ENCODE measurements around the gene ASPN.

DNA sequence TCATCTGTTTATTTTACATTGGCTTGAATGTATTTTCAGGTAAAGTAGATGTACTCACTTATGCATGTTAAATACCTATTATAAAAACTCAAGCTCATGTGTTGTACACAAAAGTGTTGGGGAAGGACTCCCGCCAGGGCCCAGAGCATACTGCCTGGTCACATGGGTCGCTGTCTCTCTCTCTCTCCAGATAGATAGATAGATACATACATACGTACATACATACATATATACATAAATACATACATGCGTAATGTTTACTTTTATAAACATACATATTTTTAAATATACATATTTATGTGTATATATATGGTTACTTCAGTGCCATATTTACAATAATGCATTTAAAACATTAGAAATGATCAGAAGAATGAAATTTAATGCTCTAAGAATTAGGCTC is 24.7 kb downstream of the ASPN start:
- TF ChIP-seq, protein P1, sequence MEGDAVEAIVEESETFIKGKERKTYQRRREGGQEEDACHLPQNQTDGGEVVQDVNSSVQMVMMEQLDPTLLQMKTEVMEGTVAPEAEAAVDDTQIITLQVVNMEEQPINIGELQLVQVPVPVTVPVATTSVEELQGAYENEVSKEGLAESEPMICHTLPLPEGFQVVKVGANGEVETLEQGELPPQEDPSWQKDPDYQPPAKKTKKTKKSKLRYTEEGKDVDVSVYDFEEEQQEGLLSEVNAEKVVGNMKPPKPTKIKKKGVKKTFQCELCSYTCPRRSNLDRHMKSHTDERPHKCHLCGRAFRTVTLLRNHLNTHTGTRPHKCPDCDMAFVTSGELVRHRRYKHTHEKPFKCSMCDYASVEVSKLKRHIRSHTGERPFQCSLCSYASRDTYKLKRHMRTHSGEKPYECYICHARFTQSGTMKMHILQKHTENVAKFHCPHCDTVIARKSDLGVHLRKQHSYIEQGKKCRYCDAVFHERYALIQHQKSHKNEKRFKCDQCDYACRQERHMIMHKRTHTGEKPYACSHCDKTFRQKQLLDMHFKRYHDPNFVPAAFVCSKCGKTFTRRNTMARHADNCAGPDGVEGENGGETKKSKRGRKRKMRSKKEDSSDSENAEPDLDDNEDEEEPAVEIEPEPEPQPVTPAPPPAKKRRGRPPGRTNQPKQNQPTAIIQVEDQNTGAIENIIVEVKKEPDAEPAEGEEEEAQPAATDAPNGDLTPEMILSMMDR (IDR thresholded peaks at IDR 0.05; ENCODE audit: poor library complexity, severe bottlenecking), result no peak
- TF ChIP-seq, protein P2, sequence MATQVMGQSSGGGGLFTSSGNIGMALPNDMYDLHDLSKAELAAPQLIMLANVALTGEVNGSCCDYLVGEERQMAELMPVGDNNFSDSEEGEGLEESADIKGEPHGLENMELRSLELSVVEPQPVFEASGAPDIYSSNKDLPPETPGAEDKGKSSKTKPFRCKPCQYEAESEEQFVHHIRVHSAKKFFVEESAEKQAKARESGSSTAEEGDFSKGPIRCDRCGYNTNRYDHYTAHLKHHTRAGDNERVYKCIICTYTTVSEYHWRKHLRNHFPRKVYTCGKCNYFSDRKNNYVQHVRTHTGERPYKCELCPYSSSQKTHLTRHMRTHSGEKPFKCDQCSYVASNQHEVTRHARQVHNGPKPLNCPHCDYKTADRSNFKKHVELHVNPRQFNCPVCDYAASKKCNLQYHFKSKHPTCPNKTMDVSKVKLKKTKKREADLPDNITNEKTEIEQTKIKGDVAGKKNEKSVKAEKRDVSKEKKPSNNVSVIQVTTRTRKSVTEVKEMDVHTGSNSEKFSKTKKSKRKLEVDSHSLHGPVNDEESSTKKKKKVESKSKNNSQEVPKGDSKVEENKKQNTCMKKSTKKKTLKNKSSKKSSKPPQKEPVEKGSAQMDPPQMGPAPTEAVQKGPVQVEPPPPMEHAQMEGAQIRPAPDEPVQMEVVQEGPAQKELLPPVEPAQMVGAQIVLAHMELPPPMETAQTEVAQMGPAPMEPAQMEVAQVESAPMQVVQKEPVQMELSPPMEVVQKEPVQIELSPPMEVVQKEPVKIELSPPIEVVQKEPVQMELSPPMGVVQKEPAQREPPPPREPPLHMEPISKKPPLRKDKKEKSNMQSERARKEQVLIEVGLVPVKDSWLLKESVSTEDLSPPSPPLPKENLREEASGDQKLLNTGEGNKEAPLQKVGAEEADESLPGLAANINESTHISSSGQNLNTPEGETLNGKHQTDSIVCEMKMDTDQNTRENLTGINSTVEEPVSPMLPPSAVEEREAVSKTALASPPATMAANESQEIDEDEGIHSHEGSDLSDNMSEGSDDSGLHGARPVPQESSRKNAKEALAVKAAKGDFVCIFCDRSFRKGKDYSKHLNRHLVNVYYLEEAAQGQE (IDR thresholded peaks at IDR 0.05; ENCODE audit: borderline replicate concordance), result no peak
- TF ChIP-seq EP300 (conservative IDR thresholded peaks at IDR 0.05; ENCODE audit: poor library complexity, severe bottlenecking), result no peak
- no peak for TF ChIP-seq TAF1 (IDR thresholded peaks at IDR 0.05; ENCODE audit: low read depth)
- TF ChIP-seq EZH2 (IDR thresholded peaks at IDR 0.05; ENCODE audit: borderline replicate concordance, insufficient read depth, low read length, poor library complexity, severe bottlenecking), result no peak
- TF ChIP-seq POLR2AphosphoS5 (IDR thresholded peaks at IDR 0.05), result no peak
- no peak for TF ChIP-seq RAD21 (conservative IDR thresholded peaks at IDR 0.05)

Data from neural cell (in vitro differentiated cells).